Endothelial cell of umbilical vein (primary cell): ENCODE measurements around the gene ATP6V1G2. TPM values are rescaled to one million over a fixed set of nuclear protein-coding genes. Genes with fewer than 3 reads are reported as not detected.

Experiments used
- BruUV-seq: library from RNA; stranded (reverse); fragments of 400-500 nt; replicated peaks from 2 replicates; lab custom pipeline; 2021; lab: Mats Ljungman, UMichigan
- CTCF ChIA-PET: fragments of 300-600, 350-600 bp; sonication (Branson Sonifier 250); formaldehyde crosslinking; loops from one replicate; lab custom pipeline; 2021; ENCODE audit warnings: antibody characterized with exemption, inconsistent platforms; lab: Charles Lee
- POLR2A ChIA-PET: fragments of 300-600, 350-600 bp; sonication (Branson Sonifier 250); formaldehyde crosslinking; loops from one replicate; lab custom pipeline; 2021; ENCODE audit warnings: antibody characterized with exemption, inconsistent platforms; lab: Charles Lee
- DNase-seq: peaks from one replicate; pipeline ENCODE4 v3.0.0-alpha.2; 2011; ENCODE audit warnings: low read depth, low spot score
- FAIRE-seq: peaks from 2 replicates; lab custom pipeline; 2011; peaks lifted over from hg19 to GRCh38; lab: Jason Lieb, UNC
- H2AFZ ChIP-seq: 2 replicates; pipeline ENCODE4 v1.6.0; 2012; ENCODE audit warnings: low read depth, low read length, control low read depth, inconsistent platforms
- H3K27ac ChIP-seq: 2 replicates; pipeline ENCODE4 v1.5.1; 2011; ENCODE audit warnings: low read depth, mild to moderate bottlenecking, control low read depth, low read length, moderate library complexity; ENCODE audit not compliant: insufficient read depth
- H3K27me3 ChIP-seq, 2 experiments: 2 replicates each; pipeline versions ENCODE4 v1.6.0 to v1.6.1; 2011; ENCODE audit warnings: low read length in 2 of 2, mixed read lengths in 1 of 2; ENCODE audit not compliant: control insufficient read depth in 2 of 2, insufficient read depth in 2 of 2
- H3K36me3 ChIP-seq, 2 experiments: 2 replicates in 1 of 2; 3 replicates in 1 of 2; pipeline ENCODE4 v1.5.1; 2011; ENCODE audit warnings: low read length in 2 of 2, mild to moderate bottlenecking in 1 of 2, moderate library complexity in 1 of 2; ENCODE audit not compliant: control insufficient read depth in 2 of 2, insufficient read depth in 2 of 2; ENCODE audit errors: extremely low read depth in 1 of 2
- H3K4me1 ChIP-seq: 3 replicates; pipeline ENCODE4 v1.5.1; 2011; ENCODE audit warnings: mild to moderate bottlenecking, low read length; ENCODE audit not compliant: control insufficient read depth, insufficient read depth; ENCODE audit errors: extremely low read depth
- H3K4me2 ChIP-seq: 2 replicates; pipeline ENCODE4 v1.6.1; 2011; ENCODE audit warnings: low read length, control low read depth, mixed read lengths; ENCODE audit not compliant: insufficient read depth
- H3K4me3 ChIP-seq, 3 experiments: fragments of 200-600 bp in 1 of 3; sonication (generic), shearing (Covaris generic) in 1 of 3; replicated peaks in 1 of 3; 2 replicates each; pipeline ENCODE4 v1.5.1; 2011 to 2016; ENCODE audit warnings: control low read depth in 3 of 3, low read length in 3 of 3, mild to moderate bottlenecking in 2 of 3, inconsistent platforms in 1 of 3, low read depth in 1 of 3, moderate library complexity in 1 of 3; ENCODE audit not compliant: insufficient read depth in 1 of 3
- H3K79me2 ChIP-seq: 2 replicates; pipeline ENCODE4 v1.6.0; 2012; ENCODE audit warnings: low read length, inconsistent platforms; ENCODE audit not compliant: control insufficient read depth, insufficient read depth
- H3K9ac ChIP-seq: replicated peaks from 2 replicates; pipeline ENCODE3; 2011; ENCODE audit warnings: low read length, control low read depth; ENCODE audit not compliant: insufficient read depth; ENCODE audit errors: extremely low read depth
- H3K9me1 ChIP-seq: replicated peaks from 3 replicates; pipeline ENCODE4 v1.6.0; 2011; ENCODE audit warnings: mild to moderate bottlenecking, low read length; ENCODE audit not compliant: control insufficient read depth, insufficient read depth; ENCODE audit errors: extremely low read depth
- H3K9me3 ChIP-seq: replicated peaks from 2 replicates; pipeline ENCODE4 v1.5.1; 2012; ENCODE audit warnings: low read length, inconsistent platforms; ENCODE audit not compliant: control insufficient read depth, insufficient read depth
- H4K20me1 ChIP-seq: replicated peaks from 2 replicates; pipeline ENCODE3; 2011; ENCODE audit warnings: mild to moderate bottlenecking, low read length; ENCODE audit not compliant: control insufficient read depth, insufficient read depth; ENCODE audit errors: extremely low read depth
- CTCF ChIP-seq, 2 donors: IDR thresholded peaks; 1 replicate in 1 of 2; 2 replicates in 1 of 2; pipeline ENCODE4 v1.5.1; 2011; ENCODE audit warnings: low read length in 2 of 2, mild to moderate bottlenecking in 2 of 2, moderate library complexity in 2 of 2, control low read depth in 1 of 2, inconsistent platforms in 1 of 2, low read depth in 1 of 2; ENCODE audit not compliant: insufficient read depth in 1 of 2; ENCODE audit errors: extremely low read depth in 1 of 2
- EZH2 ChIP-seq: IDR thresholded peaks from 2 replicates; pipeline ENCODE4 v1.6.1; 2012; ENCODE audit warnings: borderline replicate concordance, low read depth, mild to moderate bottlenecking, moderate library complexity, low read length, inconsistent platforms; ENCODE audit not compliant: severe bottlenecking
- FOS ChIP-seq: IDR thresholded peaks from 2 replicates; pipeline ENCODE4 v1.6.1; 2011; ENCODE audit warnings: mild to moderate bottlenecking, low read length, moderate library complexity, borderline replicate concordance; ENCODE audit not compliant: insufficient read depth
- GATA2 ChIP-seq: IDR thresholded peaks from 2 replicates; pipeline ENCODE4 v1.7.0; 2011; ENCODE audit warnings: low read depth, mild to moderate bottlenecking, moderate library complexity, mixed read lengths, low read length; ENCODE audit not compliant: insufficient read length, insufficient read depth
- JUN ChIP-seq: IDR thresholded peaks from 2 replicates; pipeline ENCODE4 v1.6.1; 2011; ENCODE audit warnings: borderline replicate concordance, low read depth; ENCODE audit not compliant: insufficient read length, insufficient read depth
- MYC ChIP-seq: IDR thresholded peaks from one replicate; pipeline ENCODE4 v1.6.1; 2011; ENCODE audit warnings: mild to moderate bottlenecking, low read depth, low read length
- POLR2A ChIP-seq: IDR thresholded peaks from 2 replicates; pipeline ENCODE4 v1.6.1; 2012; ENCODE audit warnings: low read depth, mild to moderate bottlenecking, control low read depth, low read length
- POLR2AphosphoS5 ChIP-seq: IDR thresholded peaks from 2 replicates; pipeline ENCODE4 v1.6.1; 2012; ENCODE audit warnings: low read depth, mild to moderate bottlenecking, control low read depth, low read length, moderate library complexity; ENCODE audit not compliant: insufficient read depth
- dilution Hi-C: fragments of 300-500 bp; cut with MboI; formaldehyde crosslinking; loops from one replicate; pipeline ENCODE4 v1.15.0; 2019; ENCODE audit warnings: low sequenced_read_pairs; ENCODE audit not compliant: extremely low pct_ligation_motif_present
- intact Hi-C: fragments of 100-400 bp; cut with micrococcal nuclease; formaldehyde crosslinking; loops from one replicate; pipeline ENCODE4 v1.10.0; 2022
- polyA plus RNA-seq, 4 experiments: library from polyadenylated mRNA; depleted of rRNA in 3 of 4; stranded (reverse) in 3 of 4; unstranded in 1 of 4; fragments of >200 nt; gene quantifications; 2 replicates each; pipeline versions ENCODE4 v1.2.1 to v1.2.3, GENCODE V29; 2011 to 2012; ENCODE audit warnings: missing spikeins in 1 of 4
- total RNA-seq: library from RNA; stranded (reverse); gene quantifications from 2 replicates; pipeline ENCODE4 v1.2.3, GENCODE V29; 2021
- TF ChIP-seq, protein P1 (sequence below): IDR thresholded peaks from 2 replicates; pipeline ENCODE4 v1.6.1; 2011; ENCODE audit not compliant: insufficient read depth, insufficient read length

The ATP6V1G2 gene
- total and polyA plus RNA-seq, 2 donors (not counting 3 experiments of a cell fraction or from before 2014, with no cell fraction given), result 0.70 to 0.84 TPM

DNA sequence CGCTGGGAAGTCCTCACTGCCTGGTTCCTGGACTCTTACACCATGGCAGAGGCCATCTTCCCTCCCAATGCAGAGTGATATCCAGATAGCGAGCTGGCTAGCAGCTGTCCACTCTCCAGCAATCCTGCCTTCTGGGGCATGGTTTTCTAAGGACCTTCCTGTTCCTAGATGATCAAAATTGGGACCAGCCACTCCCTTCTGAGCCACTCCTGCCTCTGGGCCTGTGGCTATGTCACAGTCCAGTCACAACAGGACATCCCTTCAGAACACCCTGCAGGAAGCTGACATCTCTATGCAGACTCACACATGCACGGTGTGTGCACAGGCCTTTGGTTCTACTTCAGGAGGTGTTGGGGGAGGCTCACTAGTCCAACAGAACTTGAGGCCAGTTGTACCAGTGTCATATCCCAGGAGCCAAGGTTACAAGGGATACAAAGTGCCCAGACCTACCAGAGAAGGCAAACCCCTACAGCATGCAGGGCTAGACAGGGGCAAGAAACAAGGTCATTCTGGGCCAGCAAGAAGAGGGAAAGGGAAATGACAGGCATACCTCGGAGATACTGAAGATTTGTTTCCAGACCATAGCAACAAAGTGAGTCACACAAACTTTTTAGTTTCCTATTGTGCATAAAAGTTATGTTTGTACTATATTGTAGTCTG is 20.3 kb downstream of the ATP6V1G2 start:
- TF ChIP-seq JUN (peak; percentile 81), EZH2 (no peak), FOS (peak; percentile 71), POLR2A (no peak), GATA2 (peak; percentile 13)
- peak; percentile 98 for FAIRE-seq
- peak; percentile 80 for DNase-seq
- Histone ChIP-seq H3K36me3 (peaks cover 4 to 11% of the 10 kb centered on the region in 2 experiments), H3K27me3 (no peaks in the 10 kb centered on the region), H2AFZ (peak overlapping the region; percentile 40), H3K79me2 (no peaks in the 10 kb centered on the region), H3K4me3 (no peak overlapping the region), H3K27ac (peak overlapping the region; percentile 98), H3K9ac (peak overlapping the region; percentile 62), H3K9me1 (no peaks in the 10 kb centered on the region), H3K4me1 (peaks cover 24% of the 10 kb centered on the region), H3K9me3 (no peaks in the 10 kb centered on the region), H3K4me2 (peak overlapping the region; percentile 68), H4K20me1 (no peaks in the 10 kb centered on the region)
- ChIA-PET POLR2A (no interaction called here), CTCF (interaction anchor here (1.1 to 5.4 kb wide), 4 partner anchors 9 to 32 kb away, joined by 3 to 29 read pairs (median 4); no protein-coding TSS in a partner anchor)
- no TSS peak for BruUV-seq
- intact Hi-C loops, result loop anchor here (1.0 kb wide), 3 partner anchors 16 to 34 kb away; partner anchors contain the start of gene DDX39B
- dilution Hi-C loops, result no loop called here

DNA sequence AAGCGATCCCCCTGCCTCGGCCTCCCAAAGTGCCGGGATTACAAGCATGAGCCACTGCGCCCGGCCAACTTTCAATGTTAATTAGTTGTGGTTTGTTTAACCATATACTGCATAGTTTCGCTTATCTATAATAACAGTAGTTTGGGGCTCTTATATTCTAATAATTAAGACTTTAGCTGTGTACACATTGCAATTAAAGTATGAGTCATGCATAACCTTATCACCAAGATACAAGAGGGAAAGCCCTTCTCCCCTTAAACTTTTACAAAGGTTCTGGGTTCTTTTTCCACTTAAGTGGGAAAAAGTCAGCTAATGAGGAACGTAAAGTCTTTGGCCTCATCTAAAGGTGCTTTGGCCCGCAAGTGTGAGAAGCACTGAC is 20.9 kb downstream of the ATP6V1G2 start:
- no peak overlapping the region for H3K4me3 ChIP-seq
- peak overlapping the region; percentile 40 for H2AFZ ChIP-seq
- H3K9ac ChIP-seq, result peak overlapping the region; percentile 62
- no peaks in the 10 kb centered on the region for H3K9me3 ChIP-seq
- H3K27ac ChIP-seq, result peak overlapping the region; percentile 98
- ChIA-PET POLR2A (no interaction called here), CTCF (interaction anchor here (1.1 to 5.4 kb wide), 4 partner anchors 9 to 32 kb away, joined by 3 to 29 read pairs (median 4); no protein-coding TSS in a partner anchor)
- peak overlapping the region; percentile 68 for H3K4me2 ChIP-seq
- no peak for TF ChIP-seq MYC
- TF ChIP-seq FOS, result peak; percentile 9
- TF ChIP-seq, protein P1, sequence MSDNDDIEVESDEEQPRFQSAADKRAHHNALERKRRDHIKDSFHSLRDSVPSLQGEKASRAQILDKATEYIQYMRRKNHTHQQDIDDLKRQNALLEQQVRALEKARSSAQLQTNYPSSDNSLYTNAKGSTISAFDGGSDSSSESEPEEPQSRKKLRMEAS, result no peak
- no peak for TF ChIP-seq CTCF (IDR thresholded peaks at IDR 0.05; ENCODE audit: extremely low read depth in 1 of 2, insufficient read depth in 1 of 2, low read depth in 1 of 2, low read length in 2 of 2)
- TF ChIP-seq JUN, result peak; percentile 29
- TF ChIP-seq GATA2, result no peak
- TF ChIP-seq POLR2AphosphoS5, result no peak
- TF ChIP-seq POLR2A, result no peak
- dilution Hi-C loops (no loop called here), intact Hi-C loops (no loop called here)
- FAIRE-seq, result no peak
- peaks cover 24% of the 10 kb centered on the region for H3K4me1 ChIP-seq
- H3K27me3 ChIP-seq, result no peaks in the 10 kb centered on the region
- H3K79me2 ChIP-seq, result no peaks in the 10 kb centered on the region
- no peaks in the 10 kb centered on the region for H4K20me1 ChIP-seq
- no TSS peak for BruUV-seq
- peaks cover 2 to 6% of the 10 kb centered on the region in 2 experiments for H3K36me3 ChIP-seq
- no peaks in the 10 kb centered on the region for H3K9me1 ChIP-seq
- DNase-seq, result no peak
